ENCODE data around the gene SMARCC1. TPM values are rescaled to one million over a fixed set of nuclear protein-coding genes. Genes with fewer than 3 reads are reported as not detected.
"Not testable (repeated sequence)": the region's sequence is repeated elsewhere in the genome, so short reads cannot be mapped to it uniquely, and the experiment has no call there.

Gene SMARCC1
- total RNA-seq, 1 experiment from 2014 or later, result 168 TPM

- no peaks in the 10 kb centered on the region for H3K9me2 ChIP-seq (ENCODE audit: insufficient read depth)
- intact Hi-C loops (cut with micrococcal nuclease), result no loop called here
- H3K36me3 ChIP-seq (ENCODE audit: control insufficient read depth in 1 of 2, insufficient read depth in 2 of 2, low read length in 2 of 2), result peaks cover 0 to 4% of the 10 kb centered on the region in 2 experiments; a peak in 3 of 4 replicates
- H3K9ac ChIP-seq (ENCODE audit: low read length), result no peak overlapping the region
- no TSS peak for BruUV-seq (replicated peaks)
- no peaks in the 10 kb centered on the region; a peak in 1 of 4 replicates for H3K4me1 ChIP-seq (ENCODE audit: control insufficient read depth in 1 of 2, insufficient read depth in 2 of 2, low read length in 2 of 2)
- no peak overlapping the region for H2AFZ ChIP-seq (ENCODE audit: low read depth, low read length, poor library complexity, severe bottlenecking)
- TF ChIP-seq YY1 (IDR thresholded peaks at IDR 0.05; ENCODE audit: extremely low read depth, insufficient replicate concordance, low read depth, low read length) (no peak), JUND (IDR thresholded peaks at IDR 0.05) (no peak), RAD21 (IDR thresholded peaks at IDR 0.05; ENCODE audit: low read depth) (no peak), SP1 (IDR thresholded peaks at IDR 0.05; ENCODE audit: low read depth) (no peak), EZH2 (IDR thresholded peaks at IDR 0.05) (no peak), EGR1 (IDR thresholded peaks at IDR 0.05; ENCODE audit: low read depth) (no peak), CBX3 (IDR thresholded peaks at IDR 0.05; ENCODE audit: low read depth) (no peak), POLR2A (IDR thresholded peaks at IDR 0.05; ENCODE audit: borderline replicate concordance, extremely low read depth, insufficient read depth, insufficient read length) (no peak), ZNF274 (IDR thresholded peaks at IDR 0.05; ENCODE audit: low read depth, low read length) (no peak), ZFX (IDR thresholded peaks at IDR 0.05) (no peak), POLR2AphosphoS5 (IDR thresholded peaks at IDR 0.05; ENCODE audit: low read depth, low read length) (no peak), CEBPB (IDR thresholded peaks at IDR 0.05; ENCODE audit: low read depth) (no peak), EZH2phosphoT487 (IDR thresholded peaks at IDR 0.05; ENCODE audit: borderline replicate concordance) (no peak), SRF (IDR thresholded peaks at IDR 0.05; ENCODE audit: low read depth) (no peak), CTCF (IDR thresholded peaks at IDR 0.05 in 2 of 3, conservative IDR thresholded peaks at IDR 0.05 in 1 of 3; ENCODE audit: borderline replicate concordance in 1 of 3, insufficient read depth in 1 of 3, low read depth in 2 of 3, low read length in 2 of 3) (no peak)
- TF ChIP-seq, protein P1, sequence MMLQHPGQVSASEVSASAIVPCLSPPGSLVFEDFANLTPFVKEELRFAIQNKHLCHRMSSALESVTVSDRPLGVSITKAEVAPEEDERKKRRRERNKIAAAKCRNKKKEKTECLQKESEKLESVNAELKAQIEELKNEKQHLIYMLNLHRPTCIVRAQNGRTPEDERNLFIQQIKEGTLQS (IDR thresholded peaks at IDR 0.05), result no peak
- TF ChIP-seq, protein P2, sequence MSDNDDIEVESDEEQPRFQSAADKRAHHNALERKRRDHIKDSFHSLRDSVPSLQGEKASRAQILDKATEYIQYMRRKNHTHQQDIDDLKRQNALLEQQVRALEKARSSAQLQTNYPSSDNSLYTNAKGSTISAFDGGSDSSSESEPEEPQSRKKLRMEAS (IDR thresholded peaks at IDR 0.05), result no peak
- TF ChIP-seq, protein P3, sequence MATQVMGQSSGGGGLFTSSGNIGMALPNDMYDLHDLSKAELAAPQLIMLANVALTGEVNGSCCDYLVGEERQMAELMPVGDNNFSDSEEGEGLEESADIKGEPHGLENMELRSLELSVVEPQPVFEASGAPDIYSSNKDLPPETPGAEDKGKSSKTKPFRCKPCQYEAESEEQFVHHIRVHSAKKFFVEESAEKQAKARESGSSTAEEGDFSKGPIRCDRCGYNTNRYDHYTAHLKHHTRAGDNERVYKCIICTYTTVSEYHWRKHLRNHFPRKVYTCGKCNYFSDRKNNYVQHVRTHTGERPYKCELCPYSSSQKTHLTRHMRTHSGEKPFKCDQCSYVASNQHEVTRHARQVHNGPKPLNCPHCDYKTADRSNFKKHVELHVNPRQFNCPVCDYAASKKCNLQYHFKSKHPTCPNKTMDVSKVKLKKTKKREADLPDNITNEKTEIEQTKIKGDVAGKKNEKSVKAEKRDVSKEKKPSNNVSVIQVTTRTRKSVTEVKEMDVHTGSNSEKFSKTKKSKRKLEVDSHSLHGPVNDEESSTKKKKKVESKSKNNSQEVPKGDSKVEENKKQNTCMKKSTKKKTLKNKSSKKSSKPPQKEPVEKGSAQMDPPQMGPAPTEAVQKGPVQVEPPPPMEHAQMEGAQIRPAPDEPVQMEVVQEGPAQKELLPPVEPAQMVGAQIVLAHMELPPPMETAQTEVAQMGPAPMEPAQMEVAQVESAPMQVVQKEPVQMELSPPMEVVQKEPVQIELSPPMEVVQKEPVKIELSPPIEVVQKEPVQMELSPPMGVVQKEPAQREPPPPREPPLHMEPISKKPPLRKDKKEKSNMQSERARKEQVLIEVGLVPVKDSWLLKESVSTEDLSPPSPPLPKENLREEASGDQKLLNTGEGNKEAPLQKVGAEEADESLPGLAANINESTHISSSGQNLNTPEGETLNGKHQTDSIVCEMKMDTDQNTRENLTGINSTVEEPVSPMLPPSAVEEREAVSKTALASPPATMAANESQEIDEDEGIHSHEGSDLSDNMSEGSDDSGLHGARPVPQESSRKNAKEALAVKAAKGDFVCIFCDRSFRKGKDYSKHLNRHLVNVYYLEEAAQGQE (IDR thresholded peaks at IDR 0.05; ENCODE audit: low read depth), result no peak
- H4K20me1 ChIP-seq (ENCODE audit: insufficient read depth), result peaks cover 1% of the 10 kb centered on the region; the same call in 1 of the 2 replicates
- no peaks in the 10 kb centered on the region for H3K27me3 ChIP-seq (ENCODE audit: insufficient read depth, low read length)
- no peak overlapping the region for H3K27ac ChIP-seq (ENCODE audit: low read depth, low read length)
- DNase-seq (ENCODE audit: low read depth, low spot score) (no peak), ATAC-seq (no peak)
- POLR2A ChIA-PET, result no interaction called here
- no peak overlapping the region for H3K4me2 ChIP-seq (ENCODE audit: low read length)
- H3K79me2 ChIP-seq (ENCODE audit: insufficient read depth, low read length), result peaks cover 100% of the 10 kb centered on the region
- CTCF ChIA-PET, result no interaction called here
- H3K9me3 ChIP-seq (ENCODE audit: control insufficient read depth in 1 of 2, insufficient read depth in 1 of 2, low read depth in 1 of 2, low read length in 2 of 2), result no peaks in the 10 kb centered on the region
- H3K4me3 ChIP-seq (replicated peaks in 1 of 2; ENCODE audit: low read depth in 1 of 2, low read length in 2 of 2), result no peak overlapping the region
- RAD21 ChIA-PET (ENCODE audit: low non-redundant PET in 1 of 2, low total read pairs in 2 of 2, uncharacterized antibody in 2 of 2, unreplicated experiment in 2 of 2), result no interaction called here
Observed at GRCh38 chr3:47752716-47753115, 29.0 kb downstream of the SMARCC1 start.

DNA sequence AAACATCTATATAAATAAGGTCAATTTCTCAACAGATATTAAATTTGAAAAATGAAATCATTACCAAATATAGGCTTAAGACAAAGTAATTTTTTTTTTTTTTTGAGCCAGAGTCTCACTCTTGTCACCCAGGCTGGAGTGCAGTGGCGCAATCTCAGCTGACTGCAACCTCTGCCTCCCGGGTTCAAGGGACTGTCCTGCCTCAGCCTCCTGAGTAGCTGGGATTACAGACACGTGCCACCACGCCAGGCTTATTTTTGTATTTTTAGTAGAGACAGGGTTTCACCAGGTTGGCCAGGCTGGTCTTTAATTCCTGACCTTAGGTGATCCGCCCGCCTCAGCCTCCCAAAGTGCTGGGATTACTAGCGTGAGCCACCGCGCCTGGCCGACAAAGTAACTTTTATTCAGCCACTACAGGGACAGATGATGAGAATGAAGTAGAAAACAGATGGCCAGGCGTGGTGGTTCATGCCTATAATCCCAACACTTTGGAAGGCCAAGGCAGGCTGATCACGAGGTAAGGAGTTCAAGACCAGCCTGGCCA, 30.8 kb downstream of the SMARCC1 start:
- H3K9me2 ChIP-seq (ENCODE audit: insufficient read depth); H2AFZ ChIP-seq (ENCODE audit: low read depth, low read length, poor library complexity, severe bottlenecking); H3K9ac ChIP-seq (ENCODE audit: low read length); H3K4me1 ChIP-seq (ENCODE audit: control insufficient read depth in 1 of 2, insufficient read depth in 2 of 2, low read length in 2 of 2); ATAC-seq; CTCF ChIA-PET; H3K36me3 ChIP-seq (ENCODE audit: control insufficient read depth in 1 of 2, insufficient read depth in 2 of 2, low read length in 2 of 2); H3K4me3 ChIP-seq (replicated peaks in 1 of 2; ENCODE audit: low read depth in 1 of 2, low read length in 2 of 2); H4K20me1 ChIP-seq (ENCODE audit: insufficient read depth); BruUV-seq (replicated peaks); DNase-seq (ENCODE audit: low read depth, low spot score); H3K27ac ChIP-seq (ENCODE audit: low read depth, low read length); intact Hi-C loops (cut with micrococcal nuclease); H3K4me2 ChIP-seq (ENCODE audit: low read length); H3K27me3 ChIP-seq (ENCODE audit: insufficient read depth, low read length); RAD21 ChIA-PET (ENCODE audit: low non-redundant PET in 1 of 2, low total read pairs in 2 of 2, uncharacterized antibody in 2 of 2, unreplicated experiment in 2 of 2); H3K9me3 ChIP-seq (ENCODE audit: control insufficient read depth in 1 of 2, insufficient read depth in 1 of 2, low read depth in 1 of 2, low read length in 2 of 2): not testable (repeated sequence)
- peaks cover 100% of the 10 kb centered on the region for H3K79me2 ChIP-seq (ENCODE audit: insufficient read depth, low read length)
- POLR2A ChIA-PET, result interaction anchor here (0.6 kb wide), 1 partner anchor 25 kb away, joined by 4 read pairs; no protein-coding TSS in a partner anchor
